ENCODE measurements around the gene TMCO4.

The TMCO4 gene

DNA sequence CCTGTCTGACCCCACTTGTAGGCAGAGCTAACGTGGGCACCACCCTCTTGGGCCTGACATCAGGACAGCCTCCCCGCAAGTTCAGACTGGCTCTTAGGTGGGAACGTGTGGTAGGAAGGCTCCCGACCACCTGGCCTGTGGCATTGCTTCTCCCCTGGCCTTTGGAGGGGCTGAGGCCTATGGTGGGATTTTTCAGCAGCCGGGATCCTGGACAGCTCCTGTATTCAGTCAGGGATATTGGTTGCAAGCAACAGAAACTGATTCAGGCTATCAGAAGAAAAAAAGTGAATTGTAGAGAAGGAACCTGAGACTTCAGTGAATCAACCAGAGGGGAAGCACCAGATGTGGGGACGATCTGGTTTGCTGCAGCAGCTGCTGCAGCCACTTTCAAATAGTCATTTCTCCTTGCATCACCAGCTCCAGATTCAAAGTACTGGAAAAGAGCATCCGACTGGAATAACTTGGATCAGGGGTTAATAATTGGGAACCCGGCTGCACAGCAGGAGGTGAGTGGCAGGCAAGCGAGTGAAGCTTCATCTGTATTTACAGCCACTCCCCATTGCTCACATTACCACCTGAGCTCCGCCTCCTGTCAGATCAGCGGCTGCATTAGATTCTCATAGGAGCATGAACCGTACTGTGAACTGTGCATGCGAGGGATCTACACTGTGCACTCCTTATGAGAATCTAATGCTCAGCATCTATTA, 9.5 kb upstream of the TMCO4 start:
- Histone ChIP-seq H3K23ac (ENCODE audit: low read length) (no peak overlapping the region), H2AK5ac (ENCODE audit: low read length) (no peak overlapping the region), H3K4ac (ENCODE audit: low read depth, low read length) (no peak overlapping the region), H4K91ac (ENCODE audit: low read depth, low read length) (no peak overlapping the region), H4K8ac (ENCODE audit: low read depth, low read length) (no peak overlapping the region), H2BK12ac (ENCODE audit: low read length) (no peak overlapping the region), H3K9ac (ENCODE audit: low read length) (no peak overlapping the region), H3K36me3 (ENCODE audit: control insufficient read depth in 1 of 2, insufficient read depth in 2 of 2, low read length in 2 of 2) (no peaks in the 10 kb centered on the region), H4K12ac (ENCODE audit: low read depth, low read length) (no peak overlapping the region), H3K14ac (ENCODE audit: low read length) (no peak overlapping the region), H3K4me3 (ENCODE audit: low read depth, low read length) (no peak overlapping the region), H3K79me1 (ENCODE audit: low read length) (no peaks in the 10 kb centered on the region), H2BK120ac (ENCODE audit: insufficient read depth, low read length, poor library complexity) (no peak overlapping the region), H3K27ac (ENCODE audit: low read depth, low read length) (no peak overlapping the region), H3K79me2 (ENCODE audit: control insufficient read depth, insufficient read depth, low read length, poor library complexity) (no peaks in the 10 kb centered on the region), H2BK5ac (ENCODE audit: low read depth, low read length, poor library complexity) (no peak overlapping the region), H3K4me2 (ENCODE audit: low read length) (no peak overlapping the region), H3K18ac (ENCODE audit: low read length) (no peak overlapping the region), H3K9me3 (ENCODE audit: insufficient read depth, low read depth, low read length) (peaks cover 3% of the 10 kb centered on the region), H3K4me1 (ENCODE audit: control insufficient read depth in 1 of 2, insufficient read depth in 2 of 2, low read length in 2 of 2) (peaks cover 0 to 2% of the 10 kb centered on the region in 2 experiments), H2AFZ (ENCODE audit: insufficient read depth, low read length, poor library complexity) (no peak overlapping the region), H3K27me3 (ENCODE audit: insufficient read depth, low read length) (no peaks in the 10 kb centered on the region)
- WGBS (ENCODE audit: extremely low coverage, insufficient coverage, insufficient read length), result no CpG with 5 or more reads among the region's 13 CpGs
- DNase-seq, result no peak

DNA sequence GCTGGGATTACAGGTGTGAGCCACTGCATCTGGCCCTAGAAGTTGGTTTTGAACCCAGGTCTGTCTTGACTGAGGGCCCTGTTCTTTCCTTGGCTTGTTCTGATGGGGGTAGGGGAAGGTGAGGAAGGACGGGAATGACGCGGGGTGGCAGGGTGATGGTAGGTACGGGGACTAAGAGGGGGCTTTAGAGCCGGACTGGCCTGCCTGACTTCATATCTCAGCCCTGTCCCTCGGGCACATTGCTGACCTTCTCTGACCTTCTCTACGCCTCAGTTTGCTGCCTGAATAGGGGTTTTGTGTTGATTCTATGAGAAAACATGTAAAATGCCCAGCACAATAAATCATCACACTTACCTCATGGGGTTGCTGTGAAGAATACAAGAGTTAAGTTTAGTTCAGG, 8.6 kb upstream of the TMCO4 start:
- no peak overlapping the region for H4K91ac ChIP-seq (ENCODE audit: low read depth, low read length)
- no peak overlapping the region for H3K14ac ChIP-seq (ENCODE audit: low read length)
- H3K79me2 ChIP-seq (ENCODE audit: control insufficient read depth, insufficient read depth, low read length, poor library complexity), result no peaks in the 10 kb centered on the region
- no peak overlapping the region for H3K4me2 ChIP-seq (ENCODE audit: low read length)
- H3K23ac ChIP-seq (ENCODE audit: low read length), result no peak overlapping the region
- no peak overlapping the region for H4K12ac ChIP-seq (ENCODE audit: low read depth, low read length)
- WGBS (ENCODE audit: extremely low coverage, insufficient coverage, insufficient read length), result 100% methylated on average over 3 of the region's 7 CpGs
- no peak overlapping the region for H3K4ac ChIP-seq (ENCODE audit: low read depth, low read length)
- H3K79me1 ChIP-seq (ENCODE audit: low read length), result no peaks in the 10 kb centered on the region
- peaks cover 3% of the 10 kb centered on the region for H3K9me3 ChIP-seq (ENCODE audit: insufficient read depth, low read depth, low read length)
- no peak overlapping the region for H2AK5ac ChIP-seq (ENCODE audit: low read length)
- H3K36me3 ChIP-seq (ENCODE audit: control insufficient read depth in 1 of 2, insufficient read depth in 2 of 2, low read length in 2 of 2), result no peaks in the 10 kb centered on the region
- H2BK5ac ChIP-seq (ENCODE audit: low read depth, low read length, poor library complexity), result no peak overlapping the region
- no peaks in the 10 kb centered on the region for H3K27me3 ChIP-seq (ENCODE audit: insufficient read depth, low read length)
- no peak overlapping the region for H3K4me3 ChIP-seq (ENCODE audit: low read depth, low read length)
- no peak overlapping the region for H4K8ac ChIP-seq (ENCODE audit: low read depth, low read length)
- no peak overlapping the region for H2BK12ac ChIP-seq (ENCODE audit: low read length)
- no peak overlapping the region for H2BK120ac ChIP-seq (ENCODE audit: insufficient read depth, low read length, poor library complexity)
- no peak overlapping the region for H2AFZ ChIP-seq (ENCODE audit: insufficient read depth, low read length, poor library complexity)
- no peak overlapping the region for H3K18ac ChIP-seq (ENCODE audit: low read length)
- peaks cover 0 to 2% of the 10 kb centered on the region in 2 experiments for H3K4me1 ChIP-seq (ENCODE audit: control insufficient read depth in 1 of 2, insufficient read depth in 2 of 2, low read length in 2 of 2)
- peak; percentile 61 to 75 for DNase-seq
- no peak overlapping the region for H3K27ac ChIP-seq (ENCODE audit: low read depth, low read length)
- no peak overlapping the region for H3K9ac ChIP-seq (ENCODE audit: low read length)

DNA sequence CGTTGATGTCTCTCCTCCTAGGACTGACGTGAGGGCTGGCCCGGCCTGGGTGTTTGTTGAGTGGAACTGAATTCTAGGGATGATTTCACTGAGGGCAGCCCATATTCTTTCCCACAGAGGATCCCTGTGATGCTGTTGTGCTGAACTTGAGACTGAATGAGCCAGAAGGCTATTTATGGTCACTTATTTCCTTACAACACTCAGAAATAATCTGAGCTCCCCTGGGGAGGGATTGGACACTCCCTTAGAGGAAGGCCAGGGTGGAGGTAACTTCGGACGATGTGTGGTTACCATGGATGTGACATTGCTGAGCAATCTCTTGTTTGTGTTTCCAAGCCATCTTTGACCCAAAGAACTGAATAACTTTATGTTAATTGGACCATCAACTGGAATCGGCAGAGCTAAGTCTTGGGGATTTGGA, 5.1 kb upstream of the TMCO4 start:
- Histone ChIP-seq H2AFZ (ENCODE audit: insufficient read depth, low read length, poor library complexity) (no peak overlapping the region), H3K9me3 (ENCODE audit: insufficient read depth, low read depth, low read length) (peaks cover 3% of the 10 kb centered on the region), H4K8ac (ENCODE audit: low read depth, low read length) (no peak overlapping the region), H3K23ac (ENCODE audit: low read length) (no peak overlapping the region), H4K12ac (ENCODE audit: low read depth, low read length) (no peak overlapping the region), H2BK120ac (ENCODE audit: insufficient read depth, low read length, poor library complexity) (no peak overlapping the region), H3K79me2 (ENCODE audit: control insufficient read depth, insufficient read depth, low read length, poor library complexity) (peaks cover 2% of the 10 kb centered on the region), H3K4ac (ENCODE audit: low read depth, low read length) (no peak overlapping the region), H3K4me2 (ENCODE audit: low read length) (no peak overlapping the region), H3K27ac (ENCODE audit: low read depth, low read length) (no peak overlapping the region), H2BK12ac (ENCODE audit: low read length) (no peak overlapping the region), H3K79me1 (ENCODE audit: low read length) (peaks cover 2% of the 10 kb centered on the region), H3K14ac (ENCODE audit: low read length) (no peak overlapping the region), H3K36me3 (ENCODE audit: control insufficient read depth in 1 of 2, insufficient read depth in 2 of 2, low read length in 2 of 2) (no peaks in the 10 kb centered on the region), H4K91ac (ENCODE audit: low read depth, low read length) (no peak overlapping the region), H2AK5ac (ENCODE audit: low read length) (no peak overlapping the region), H3K4me1 (ENCODE audit: control insufficient read depth in 1 of 2, insufficient read depth in 2 of 2, low read length in 2 of 2) (peaks cover 0 to 5% of the 10 kb centered on the region in 2 experiments), H3K27me3 (ENCODE audit: insufficient read depth, low read length) (no peaks in the 10 kb centered on the region), H3K18ac (ENCODE audit: low read length) (no peak overlapping the region), H3K9ac (ENCODE audit: low read length) (no peak overlapping the region), H2BK5ac (ENCODE audit: low read depth, low read length, poor library complexity) (no peak overlapping the region), H3K4me3 (ENCODE audit: low read depth, low read length) (no peak overlapping the region)
- no CpG with 5 or more reads among the region's 6 CpGs for WGBS (ENCODE audit: extremely low coverage, insufficient coverage, insufficient read length)
- no peak for DNase-seq

- no peak overlapping the region for H3K4me3 ChIP-seq (ENCODE audit: low read depth, low read length)
- no peak overlapping the region for H2AK5ac ChIP-seq (ENCODE audit: low read length)
- no peak overlapping the region for H4K12ac ChIP-seq (ENCODE audit: low read depth, low read length)
- no peak overlapping the region for H2AFZ ChIP-seq (ENCODE audit: insufficient read depth, low read length, poor library complexity)
- H3K36me3 ChIP-seq (ENCODE audit: control insufficient read depth in 1 of 2, insufficient read depth in 2 of 2, low read length in 2 of 2), result no peaks in the 10 kb centered on the region
- H3K79me2 ChIP-seq (ENCODE audit: control insufficient read depth, insufficient read depth, low read length, poor library complexity), result peaks cover 2% of the 10 kb centered on the region
- H3K27ac ChIP-seq (ENCODE audit: low read depth, low read length), result no peak overlapping the region
- WGBS (ENCODE audit: extremely low coverage, insufficient coverage, insufficient read length), result no CpG with 5 or more reads among the region's 7 CpGs
- no peak for DNase-seq
- H4K91ac ChIP-seq (ENCODE audit: low read depth, low read length), result no peak overlapping the region
- H3K18ac ChIP-seq (ENCODE audit: low read length), result no peak overlapping the region
- H3K9ac ChIP-seq (ENCODE audit: low read length), result no peak overlapping the region
- no peak overlapping the region for H3K14ac ChIP-seq (ENCODE audit: low read length)
- no peaks in the 10 kb centered on the region for H3K27me3 ChIP-seq (ENCODE audit: insufficient read depth, low read length)
- H2BK5ac ChIP-seq (ENCODE audit: low read depth, low read length, poor library complexity), result no peak overlapping the region
- H3K4me1 ChIP-seq (ENCODE audit: control insufficient read depth in 1 of 2, insufficient read depth in 2 of 2, low read length in 2 of 2), result peaks cover 0 to 7% of the 10 kb centered on the region in 2 experiments
- no peak overlapping the region for H3K23ac ChIP-seq (ENCODE audit: low read length)
- H3K9me3 ChIP-seq (ENCODE audit: insufficient read depth, low read depth, low read length), result no peaks in the 10 kb centered on the region
- no peak overlapping the region for H2BK120ac ChIP-seq (ENCODE audit: insufficient read depth, low read length, poor library complexity)
- peaks cover 5% of the 10 kb centered on the region for H3K79me1 ChIP-seq (ENCODE audit: low read length)
- no peak overlapping the region for H4K8ac ChIP-seq (ENCODE audit: low read depth, low read length)
- no peak overlapping the region for H3K4me2 ChIP-seq (ENCODE audit: low read length)
- H3K4ac ChIP-seq (ENCODE audit: low read depth, low read length), result no peak overlapping the region
- no peak overlapping the region for H2BK12ac ChIP-seq (ENCODE audit: low read length)
These were observed 2.6 kb upstream of the TMCO4 start for GRCh38 chr1:19802269-19802668.
